Breast epithelium (tissue), 3 donors: Measurements from ENCODE around the gene NSUN2.

Experiments used
- CTCF ChIP-seq, 3 donors: fragments of 450-650 bp; IDR thresholded peaks; one replicate each; pipeline ENCODE4 v1.5.1; 2016 to 2017; ENCODE audit warnings: antibody characterized with exemption in 3 of 3, mild to moderate bottlenecking in 3 of 3, moderate library complexity in 3 of 3
- POLR2A ChIP-seq: fragments of 450-650 bp; IDR thresholded peaks from one replicate; pipeline ENCODE4 v1.6.1; 2016; ENCODE audit warnings: antibody characterized with exemption, mild to moderate bottlenecking, moderate library complexity

- TF ChIP-seq CTCF (IDR thresholded peaks at IDR 0.05) (no peak), POLR2A (no peak)
Observed at GRCh38 chr5:6681682-6682081, 48.8 kb upstream of the NSUN2 start.
